Colonic mucosa (tissue), 4 donors: ENCODE measurements around the gene GLT8D1. TPM values are rescaled to one million over a fixed set of nuclear protein-coding genes. Genes with fewer than 3 reads are reported as not detected.

ENCODE experiments used
- DNase-seq: peaks from one replicate; pipeline ENCODE4 v3.0.0-alpha.2; 2020
- H3K27ac ChIP-seq: fragments of 200-600 bp; one replicate; pipeline ENCODE4 v1.8.0; 2021
- H3K27me3 ChIP-seq: fragments of 200-600 bp; one replicate; pipeline ENCODE4 v1.8.0; 2021
- H3K36me3 ChIP-seq: fragments of 200-600 bp; one replicate; pipeline ENCODE4 v1.8.0; 2021
- H3K4me1 ChIP-seq: fragments of 200-600 bp; one replicate; pipeline ENCODE4 v1.8.0; 2021; ENCODE audit warnings: mild to moderate bottlenecking
- H3K4me3 ChIP-seq: fragments of 200-600 bp; one replicate; pipeline ENCODE4 v1.8.0; 2021
- H3K9ac ChIP-seq, 2 donors: one replicate each; pipeline ENCODE4 v1.7.0; 2013; ENCODE audit warnings: control low read depth in 2 of 2, low read depth in 2 of 2, low read length in 2 of 2
- H3K9me3 ChIP-seq: fragments of 200-600 bp; one replicate; pipeline ENCODE4 v1.8.0; 2021
- CTCF ChIP-seq: fragments of 200-600 bp; IDR thresholded peaks from one replicate; pipeline ENCODE4 v1.8.0; 2022; ENCODE audit warnings: antibody characterized with exemption, mild to moderate bottlenecking
- intact Hi-C: fragments of 100-400 bp; cut with DNase I; formaldehyde crosslinking; loops from one replicate; pipeline ENCODE4 v1.14.1; 2022
- total RNA-seq, 2 donors: library from RNA; stranded (reverse); fragmentation: NEBNext Ultra II Directional in 1 of 2; extraction: Animal tissue kit (Norgen Biotek cat#: 25700) in 1 of 2; gene quantifications; one replicate each; pipeline ENCODE4 v1.2.1, GENCODE V29; 2021
- donor health status: healthy.
- donor health status: DM: no; HTN: no; CAD: no.
- donor health status: DM: no; HTN: no; CAD: no.

The GLT8D1 gene
- total RNA-seq, 2 donors from 2014 or later: 29.0 to 36.2 TPM

GRCh38 chr3:52660046-52660445, 45.5 kb downstream of the GLT8D1 start:
- TF ChIP-seq CTCF: no peak
- DNase-seq: no peak
- no peak overlapping the region for H3K9ac ChIP-seq
- H3K4me1 ChIP-seq: no peaks in the 10 kb centered on the region
- no peaks in the 10 kb centered on the region for H3K9me3 ChIP-seq
- H3K36me3 ChIP-seq: peaks cover 21% of the 10 kb centered on the region
- intact Hi-C loops: no loop called here
- H3K4me3 ChIP-seq: no peak overlapping the region
- no peaks in the 10 kb centered on the region for H3K27me3 ChIP-seq
- H3K27ac ChIP-seq: no peak overlapping the region

DNA sequence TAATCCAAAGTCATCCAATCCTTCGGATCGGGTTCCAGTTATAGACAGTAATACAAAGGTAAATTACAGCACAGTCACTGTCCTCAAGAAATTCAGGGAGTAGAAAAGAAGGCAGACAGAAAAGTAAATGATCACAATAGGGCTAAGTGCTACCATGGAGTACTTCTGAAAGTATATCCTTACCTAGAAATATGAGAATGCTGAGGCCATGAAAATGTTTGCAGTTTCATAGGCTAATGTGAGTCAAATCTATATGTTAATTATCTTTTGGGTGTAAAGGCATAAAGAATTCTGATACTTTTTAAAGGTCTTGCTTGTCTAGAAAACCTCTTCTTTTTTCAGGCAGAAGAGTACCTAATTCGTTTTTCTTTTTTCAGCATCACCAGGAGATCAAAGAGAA, 49.7 kb downstream of the GLT8D1 start:
- Histone ChIP-seq H3K9me3 (no peaks in the 10 kb centered on the region), H3K9ac (no peak overlapping the region), H3K36me3 (peaks cover 12% of the 10 kb centered on the region), H3K27me3 (no peaks in the 10 kb centered on the region), H3K4me1 (no peaks in the 10 kb centered on the region), H3K27ac (no peak overlapping the region), H3K4me3 (no peak overlapping the region)
- intact Hi-C loops: no loop called here
- no peak for TF ChIP-seq CTCF
- DNase-seq: no peak

- Histone ChIP-seq H3K9me3 (no peaks in the 10 kb centered on the region), H3K4me3 (no peak overlapping the region), H3K27me3 (no peaks in the 10 kb centered on the region), H3K4me1 (no peaks in the 10 kb centered on the region), H3K36me3 (peaks cover 10% of the 10 kb centered on the region), H3K27ac (no peak overlapping the region), H3K9ac (no peak overlapping the region)
- no peak for DNase-seq
- no peak for TF ChIP-seq CTCF
- intact Hi-C loops: no loop called here
These were observed 54.0 kb downstream of the GLT8D1 start for GRCh38 chr3:52651592-52651991.

- Histone ChIP-seq H3K27ac (no peak overlapping the region), H3K4me1 (no peaks in the 10 kb centered on the region), H3K9ac (no peak overlapping the region), H3K4me3 (no peak overlapping the region), H3K27me3 (no peaks in the 10 kb centered on the region), H3K9me3 (no peaks in the 10 kb centered on the region), H3K36me3 (peaks cover 10% of the 10 kb centered on the region)
- no peak for DNase-seq
- no peak for TF ChIP-seq CTCF
- intact Hi-C loops: no loop called here
These were observed 55.2 kb downstream of the GLT8D1 start for GRCh38 chr3:52650439-52650838.

- Histone ChIP-seq H3K4me1 (no peaks in the 10 kb centered on the region), H3K27ac (no peak overlapping the region), H3K4me3 (no peak overlapping the region), H3K9me3 (no peaks in the 10 kb centered on the region), H3K9ac (no peak overlapping the region), H3K36me3 (peaks cover 10% of the 10 kb centered on the region), H3K27me3 (no peaks in the 10 kb centered on the region)
- TF ChIP-seq CTCF: no peak
- no peak for DNase-seq
- intact Hi-C loops: no loop called here
These were observed 56.0 kb downstream of the GLT8D1 start for GRCh38 chr3:52649461-52650210.
